HCT116 (cell line): Measurements from ENCODE around the gene NFE2L3. TPM values are rescaled to one million over a fixed set of nuclear protein-coding genes. Genes with fewer than 3 reads are reported as not detected.

Experiments
- ATAC-seq: fragments of 200-7000 bp; cut with Tn5 transposase; 2 replicates; pipeline ENCODE4 v1.9.1; 2020; ENCODE audit warnings: mild to moderate bottlenecking, moderate library complexity
- BruUV-seq: library from RNA; stranded (reverse); fragments of 400-500 nt; replicated peaks from 2 replicates; lab custom pipeline; 2021; lab: Mats Ljungman, UMichigan
- CTCF ChIA-PET: fragments of 300-600 bp; sonication (Branson Sonifier 250); formaldehyde crosslinking; loops from one replicate; lab custom pipeline; 2021; ENCODE audit warnings: antibody characterized with exemption; lab: Charles Lee
- POLR2A ChIA-PET: fragments of 300-600, 350-600 bp; sonication (Branson Sonifier 250); formaldehyde crosslinking; loops from one replicate; lab custom pipeline; 2021; ENCODE audit warnings: antibody characterized with exemption; lab: Charles Lee
- RAD21 ChIA-PET, 2 experiments: fragments of 300-600 bp; sonication (Branson Sonifier 250); formaldehyde crosslinking; loops; one replicate each; lab custom pipeline; 2023; ENCODE audit warnings: low total read pairs in 2 of 2; ENCODE audit not compliant: uncharacterized antibody in 2 of 2, unreplicated experiment in 2 of 2, low non-redundant PET in 1 of 2; lab: Charles Lee
- DNase-seq: peaks from one replicate; pipeline ENCODE4 v3.0.0-alpha.2; 2010; ENCODE audit warnings: low read depth, low spot score
- H2AFZ ChIP-seq: fragments of 200-600 bp; shearing (Covaris generic), sonication (generic); 2 replicates; pipeline ENCODE4 v1.6.1; 2017; ENCODE audit warnings: low read depth, mixed run types, mixed read lengths, antibody characterized with exemption, low read length; ENCODE audit not compliant: poor library complexity, severe bottlenecking
- H3K27ac ChIP-seq: 2 replicates; pipeline ENCODE4 v1.5.1; 2012; ENCODE audit warnings: low read depth, low read length
- H3K27me3 ChIP-seq: fragments of 200-600 bp; sonication (generic); 2 replicates; pipeline ENCODE4 v1.6.1; 2016; ENCODE audit warnings: mixed run types, low read length, mixed read lengths; ENCODE audit not compliant: insufficient read depth
- H3K36me3 ChIP-seq, 2 experiments: fragments of 200-500 bp in 1 of 2; fragments of 200-600 bp in 1 of 2; sonication (Bioruptor generic) in 1 of 2; sonication (generic) in 1 of 2; 2 replicates each; pipeline versions ENCODE4 v1.5.1 to v1.6.1; 2014 to 2016; ENCODE audit warnings: low read length in 2 of 2, inconsistent platforms in 1 of 2, mixed read lengths in 1 of 2, mixed run types in 1 of 2; ENCODE audit not compliant: insufficient read depth in 2 of 2, control insufficient read depth in 1 of 2
- H3K4me1 ChIP-seq, 2 experiments: fragments of 200-600 bp in 1 of 2; sonication (generic) in 1 of 2; 2 replicates each; pipeline versions ENCODE4 v1.5.1 to v1.6.1; 2012 to 2017; ENCODE audit warnings: low read length in 2 of 2, inconsistent platforms in 1 of 2, mild to moderate bottlenecking in 1 of 2, mixed read lengths in 1 of 2, mixed run types in 1 of 2, moderate library complexity in 1 of 2; ENCODE audit not compliant: insufficient read depth in 2 of 2, control insufficient read depth in 1 of 2
- H3K4me2 ChIP-seq: fragments of 200-600 bp; sonication (generic); 2 replicates; pipeline ENCODE4 v1.6.1; 2017; ENCODE audit warnings: mixed run types, low read length, mixed read lengths
- H3K4me3 ChIP-seq, 2 experiments: fragments of 200-600 bp in 1 of 2; sonication (generic) in 1 of 2; replicated peaks in 1 of 2; 2 replicates each; pipeline ENCODE4 v1.5.1; 2011 to 2016; ENCODE audit warnings: low read length in 2 of 2, control low read depth in 1 of 2, low read depth in 1 of 2, mild to moderate bottlenecking in 1 of 2, mixed read lengths in 1 of 2, mixed run types in 1 of 2
- H3K79me2 ChIP-seq: fragments of 200-600 bp; sonication (generic); 2 replicates; pipeline ENCODE4 v1.6.1; 2017; ENCODE audit warnings: mild to moderate bottlenecking, mixed run types, low read length, moderate library complexity, mixed read lengths; ENCODE audit not compliant: insufficient read depth
- H3K9ac ChIP-seq: fragments of 200-600 bp; sonication (generic); 2 replicates; pipeline ENCODE4 v1.6.1; 2016; ENCODE audit warnings: low read length, mixed read lengths
- H3K9me2 ChIP-seq: fragments of 200-600 bp; sonication (generic), shearing (Covaris generic); 2 replicates; pipeline ENCODE4 v1.6.1; 2017; ENCODE audit warnings: mixed run types, mild to moderate bottlenecking, moderate library complexity; ENCODE audit not compliant: insufficient read depth
- H3K9me3 ChIP-seq, 2 experiments: fragments of 200-500 bp in 1 of 2; fragments of 200-600 bp in 1 of 2; sonication (Bioruptor generic) in 1 of 2; sonication (generic) in 1 of 2; 2 replicates each; pipeline ENCODE4 v1.6.1; 2014 to 2017; ENCODE audit warnings: low read length in 2 of 2, mixed read lengths in 2 of 2, inconsistent platforms in 1 of 2, low read depth in 1 of 2, mild to moderate bottlenecking in 1 of 2, mixed run types in 1 of 2, moderate library complexity in 1 of 2; ENCODE audit not compliant: control insufficient read depth in 1 of 2, insufficient read depth in 1 of 2
- H4K20me1 ChIP-seq: fragments of 200-600 bp; sonication (generic), shearing (Covaris generic); 2 replicates; pipeline ENCODE4 v1.6.1; 2017; ENCODE audit warnings: mixed run types, mild to moderate bottlenecking, moderate library complexity; ENCODE audit not compliant: insufficient read depth
- CBX3 ChIP-seq: IDR thresholded peaks from 2 replicates; pipeline ENCODE4 v1.6.1; 2012; ENCODE audit warnings: low read depth
- CEBPB ChIP-seq: IDR thresholded peaks from 2 replicates; pipeline ENCODE4 v1.6.1; 2012; ENCODE audit warnings: low read depth
- EGR1 ChIP-seq: IDR thresholded peaks from 2 replicates; pipeline ENCODE4 v1.6.1; 2012; ENCODE audit warnings: low read depth
- EZH2phosphoT487 ChIP-seq: fragments of 200-600 bp; IDR thresholded peaks from 2 replicates; pipeline ENCODE4 v1.6.1; 2018; ENCODE audit warnings: antibody characterized with exemption, borderline replicate concordance
- JUND ChIP-seq: IDR thresholded peaks from 2 replicates; pipeline ENCODE4 v1.6.1; 2012
- POLR2A ChIP-seq: IDR thresholded peaks from 2 replicates; pipeline ENCODE4 v1.7.0; 2011; ENCODE audit warnings: borderline replicate concordance; ENCODE audit not compliant: insufficient read depth, insufficient read length; ENCODE audit errors: extremely low read depth
- POLR2AphosphoS5 ChIP-seq: IDR thresholded peaks from 2 replicates; pipeline ENCODE4 v1.6.1; 2011; ENCODE audit warnings: mild to moderate bottlenecking, low read depth, low read length, moderate library complexity
- SRF ChIP-seq: IDR thresholded peaks from 2 replicates; pipeline ENCODE4 v1.6.1; 2012; ENCODE audit warnings: low read depth
- TCF7L2 ChIP-seq: IDR thresholded peaks from 2 replicates; pipeline ENCODE4 v1.7.0; 2011; ENCODE audit warnings: borderline replicate concordance, inconsistent platforms; ENCODE audit not compliant: insufficient read depth, insufficient read length; ENCODE audit errors: extremely low read depth
- YY1 ChIP-seq: IDR thresholded peaks from 2 replicates; pipeline ENCODE4 v1.6.1; 2011; ENCODE audit warnings: low read length, low read depth, moderate library complexity, mild to moderate bottlenecking; ENCODE audit not compliant: insufficient replicate concordance; ENCODE audit errors: extremely low read depth
- ZFX ChIP-seq: fragments of 450-650 bp; IDR thresholded peaks from 2 replicates; pipeline ENCODE4 v1.6.1; 2017
- ZNF274 ChIP-seq: fragments of 200-500 bp; sonication (Bioruptor generic); IDR thresholded peaks from 2 replicates; pipeline ENCODE4 v1.6.1; 2014; ENCODE audit warnings: mild to moderate bottlenecking, low read depth, low read length, inconsistent platforms
- intact Hi-C: fragments of 100-400 bp; cut with micrococcal nuclease; formaldehyde crosslinking; loops from 2 replicates; pipeline ENCODE4 v1.10.0; 2022
- total RNA-seq: library from RNA; stranded (reverse); gene quantifications from one replicate; pipeline ENCODE4 v1.2.1, GENCODE V29; 2021; ENCODE audit not compliant: unreplicated experiment
- TF ChIP-seq, protein P1 (sequence below): IDR thresholded peaks from 2 replicates; pipeline ENCODE4 v1.6.1; 2011; ENCODE audit warnings: mild to moderate bottlenecking, low read length, moderate library complexity; ENCODE audit not compliant: insufficient replicate concordance; ENCODE audit errors: extremely low read depth
- TF ChIP-seq, protein P2 (sequence below), 3 experiments: fragments of 200-600 bp in 1 of 3; sonication (generic) in 1 of 3; IDR thresholded peaks in 2 of 3; conservative IDR thresholded peaks in 1 of 3; 2 replicates each; pipeline ENCODE4 v1.5.1; 2012 to 2017; ENCODE audit warnings: low read depth in 2 of 3, low read length in 2 of 3, antibody characterized with exemption in 1 of 3, borderline replicate concordance in 1 of 3, control low read depth in 1 of 3, mild to moderate bottlenecking in 1 of 3, mixed read lengths in 1 of 3, mixed run types in 1 of 3, moderate library complexity in 1 of 3; ENCODE audit not compliant: insufficient read depth in 1 of 3
- TF ChIP-seq, protein P3 (sequence below): IDR thresholded peaks from 2 replicates; pipeline ENCODE4 v1.6.1; 2012
- TF ChIP-seq, protein P4 (sequence below): IDR thresholded peaks from 2 replicates; pipeline ENCODE4 v1.6.1; 2012

Gene NFE2L3
- total RNA-seq, 1 experiment from 2014 or later = 27.0 TPM

DNA sequence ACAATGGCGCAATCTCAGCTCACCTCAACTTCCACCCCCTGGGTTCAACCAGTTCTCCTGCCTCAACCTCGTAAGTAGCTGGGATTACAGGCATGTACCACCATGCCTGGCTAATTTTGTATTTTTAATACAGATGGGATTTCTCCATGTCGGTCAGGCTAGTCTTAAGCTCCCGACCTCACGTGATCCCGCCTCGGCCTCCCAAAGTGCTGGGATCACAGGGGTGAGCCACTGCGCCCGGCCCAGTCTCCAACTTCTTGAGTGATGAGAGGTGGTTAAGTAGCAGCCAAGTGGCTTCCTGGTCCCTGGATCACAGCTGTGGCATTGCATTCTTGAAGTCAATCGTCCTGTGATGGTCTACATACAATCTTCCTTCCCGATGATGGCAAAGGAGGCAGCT, 46.1 kb upstream of the NFE2L3 start:
- H3K9ac ChIP-seq = no peak overlapping the region
- intact Hi-C loops = no loop called here
- H3K4me1 ChIP-seq = no peaks in the 10 kb centered on the region
- H4K20me1 ChIP-seq = no peaks in the 10 kb centered on the region
- TF ChIP-seq EGR1 (no peak), ZNF274 (no peak), CEBPB (no peak), YY1 (no peak), TCF7L2 (no peak), SRF (no peak), POLR2AphosphoS5 (no peak), ZFX (no peak), POLR2A (no peak), JUND (no peak), EZH2phosphoT487 (no peak), CBX3 (no peak)
- TF ChIP-seq, protein P1, sequence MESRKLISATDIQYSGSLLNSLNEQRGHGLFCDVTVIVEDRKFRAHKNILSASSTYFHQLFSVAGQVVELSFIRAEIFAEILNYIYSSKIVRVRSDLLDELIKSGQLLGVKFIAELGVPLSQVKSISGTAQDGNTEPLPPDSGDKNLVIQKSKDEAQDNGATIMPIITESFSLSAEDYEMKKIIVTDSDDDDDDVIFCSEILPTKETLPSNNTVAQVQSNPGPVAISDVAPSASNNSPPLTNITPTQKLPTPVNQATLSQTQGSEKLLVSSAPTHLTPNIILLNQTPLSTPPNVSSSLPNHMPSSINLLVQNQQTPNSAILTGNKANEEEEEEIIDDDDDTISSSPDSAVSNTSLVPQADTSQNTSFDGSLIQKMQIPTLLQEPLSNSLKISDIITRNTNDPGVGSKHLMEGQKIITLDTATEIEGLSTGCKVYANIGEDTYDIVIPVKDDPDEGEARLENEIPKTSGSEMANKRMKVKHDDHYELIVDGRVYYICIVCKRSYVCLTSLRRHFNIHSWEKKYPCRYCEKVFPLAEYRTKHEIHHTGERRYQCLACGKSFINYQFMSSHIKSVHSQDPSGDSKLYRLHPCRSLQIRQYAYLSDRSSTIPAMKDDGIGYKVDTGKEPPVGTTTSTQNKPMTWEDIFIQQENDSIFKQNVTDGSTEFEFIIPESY = no peak
- TF ChIP-seq, protein P2, sequence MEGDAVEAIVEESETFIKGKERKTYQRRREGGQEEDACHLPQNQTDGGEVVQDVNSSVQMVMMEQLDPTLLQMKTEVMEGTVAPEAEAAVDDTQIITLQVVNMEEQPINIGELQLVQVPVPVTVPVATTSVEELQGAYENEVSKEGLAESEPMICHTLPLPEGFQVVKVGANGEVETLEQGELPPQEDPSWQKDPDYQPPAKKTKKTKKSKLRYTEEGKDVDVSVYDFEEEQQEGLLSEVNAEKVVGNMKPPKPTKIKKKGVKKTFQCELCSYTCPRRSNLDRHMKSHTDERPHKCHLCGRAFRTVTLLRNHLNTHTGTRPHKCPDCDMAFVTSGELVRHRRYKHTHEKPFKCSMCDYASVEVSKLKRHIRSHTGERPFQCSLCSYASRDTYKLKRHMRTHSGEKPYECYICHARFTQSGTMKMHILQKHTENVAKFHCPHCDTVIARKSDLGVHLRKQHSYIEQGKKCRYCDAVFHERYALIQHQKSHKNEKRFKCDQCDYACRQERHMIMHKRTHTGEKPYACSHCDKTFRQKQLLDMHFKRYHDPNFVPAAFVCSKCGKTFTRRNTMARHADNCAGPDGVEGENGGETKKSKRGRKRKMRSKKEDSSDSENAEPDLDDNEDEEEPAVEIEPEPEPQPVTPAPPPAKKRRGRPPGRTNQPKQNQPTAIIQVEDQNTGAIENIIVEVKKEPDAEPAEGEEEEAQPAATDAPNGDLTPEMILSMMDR (IDR thresholded peaks at IDR 0.05 in 2 of 3, conservative IDR thresholded peaks at IDR 0.05 in 1 of 3; ENCODE audit: borderline replicate concordance in 1 of 3, insufficient read depth in 1 of 3, low read depth in 2 of 3, low read length in 2 of 3) = no peak
- TF ChIP-seq, protein P3, sequence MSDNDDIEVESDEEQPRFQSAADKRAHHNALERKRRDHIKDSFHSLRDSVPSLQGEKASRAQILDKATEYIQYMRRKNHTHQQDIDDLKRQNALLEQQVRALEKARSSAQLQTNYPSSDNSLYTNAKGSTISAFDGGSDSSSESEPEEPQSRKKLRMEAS = no peak
- TF ChIP-seq, protein P4, sequence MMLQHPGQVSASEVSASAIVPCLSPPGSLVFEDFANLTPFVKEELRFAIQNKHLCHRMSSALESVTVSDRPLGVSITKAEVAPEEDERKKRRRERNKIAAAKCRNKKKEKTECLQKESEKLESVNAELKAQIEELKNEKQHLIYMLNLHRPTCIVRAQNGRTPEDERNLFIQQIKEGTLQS = no peak
- TF ChIP-seq, all 23 proteins: peak for 0
- Histone ChIP-seq H3K27me3 (no peaks in the 10 kb centered on the region), H3K9me3 (no peaks in the 10 kb centered on the region), H2AFZ (no peak overlapping the region), H3K36me3 (no peaks in the 10 kb centered on the region), H3K27ac (no peak overlapping the region), H3K9me2 (no peaks in the 10 kb centered on the region), H3K4me2 (no peak overlapping the region), H3K79me2 (no peaks in the 10 kb centered on the region), H3K4me3 (no peak overlapping the region)
- no peak for DNase-seq
- CTCF ChIA-PET = no interaction called here
- POLR2A ChIA-PET = no interaction called here
- BruUV-seq = no TSS peak
- RAD21 ChIA-PET = no interaction called here
- ATAC-seq = no peak
